Measurements from ENCODE around the gene MYO3B.
A peak's percentile ranks its signal among the peaks of the same experiment; 100 is the strongest.

The MYO3B gene

GRCh38 chr2:170462433-170463205 is 284.7 kb downstream of the MYO3B start:
- DNase-seq: no peak
- Histone ChIP-seq H4K5ac (ENCODE audit: low read length) (no peak overlapping the region), H2BK120ac (ENCODE audit: low read depth, low read length) (no peak overlapping the region), H3K4me2 (ENCODE audit: low read length) (no peak overlapping the region), H2BK15ac (replicated peaks; ENCODE audit: low read depth) (no peak overlapping the region), H3K27ac (ENCODE audit: low read depth, low read length) (no peak overlapping the region), H3K36me3 (ENCODE audit: control insufficient read depth, insufficient read depth, low read length) (no peaks in the 10 kb centered on the region), H4K8ac (ENCODE audit: low read depth, low read length) (no peak overlapping the region), H3K27me3 (ENCODE audit: insufficient read depth, low read length, poor library complexity) (no peaks in the 10 kb centered on the region), H3K4me3 (ENCODE audit: low read length) (no peak overlapping the region), H2BK5ac (ENCODE audit: low read length) (no peak overlapping the region), H3K79me1 (ENCODE audit: low read length) (no peaks in the 10 kb centered on the region), H3K18ac (ENCODE audit: low read length) (no peak overlapping the region), H3K56ac (ENCODE audit: low read length) (peak overlapping the region; percentile 29), H3K79me2 (ENCODE audit: control insufficient read depth, insufficient read depth, low read length) (no peaks in the 10 kb centered on the region), H3K4ac (ENCODE audit: low read depth, low read length) (no peak overlapping the region), H3K9ac (ENCODE audit: low read length) (no peak overlapping the region), H3K23ac (ENCODE audit: low read length) (no peak overlapping the region), H3K4me1 (ENCODE audit: control insufficient read depth, low read depth, low read length) (peaks cover 5% of the 10 kb centered on the region), H2AK5ac (ENCODE audit: low read length) (no peak overlapping the region)
- no CpG with 5 or more reads among the region's 8 CpGs for WGBS (ENCODE audit: extremely low coverage, insufficient coverage, low lambda C conversion rate)

- Histone ChIP-seq H3K79me1 (ENCODE audit: low read length) (no peaks in the 10 kb centered on the region), H3K27ac (ENCODE audit: low read depth, low read length) (no peak overlapping the region), H3K4me1 (ENCODE audit: control insufficient read depth, low read depth, low read length) (peaks cover 5% of the 10 kb centered on the region), H3K4me2 (ENCODE audit: low read length) (no peak overlapping the region), H2BK120ac (ENCODE audit: low read depth, low read length) (no peak overlapping the region), H3K56ac (ENCODE audit: low read length) (no peak overlapping the region), H3K4ac (ENCODE audit: low read depth, low read length) (no peak overlapping the region), H2BK5ac (ENCODE audit: low read length) (no peak overlapping the region), H3K9ac (ENCODE audit: low read length) (no peak overlapping the region), H3K23ac (ENCODE audit: low read length) (no peak overlapping the region), H3K36me3 (ENCODE audit: control insufficient read depth, insufficient read depth, low read length) (no peaks in the 10 kb centered on the region), H3K18ac (ENCODE audit: low read length) (peak overlapping the region; percentile 11), H3K27me3 (ENCODE audit: insufficient read depth, low read length, poor library complexity) (no peaks in the 10 kb centered on the region), H2AK5ac (ENCODE audit: low read length) (no peak overlapping the region), H3K4me3 (ENCODE audit: low read length) (no peak overlapping the region), H3K79me2 (ENCODE audit: control insufficient read depth, insufficient read depth, low read length) (no peaks in the 10 kb centered on the region), H2BK15ac (replicated peaks; ENCODE audit: low read depth) (no peak overlapping the region), H4K5ac (ENCODE audit: low read length) (no peak overlapping the region), H4K8ac (ENCODE audit: low read depth, low read length) (no peak overlapping the region)
- WGBS (ENCODE audit: extremely low coverage, insufficient coverage, low lambda C conversion rate): no CpG with 5 or more reads among the region's 4 CpGs
- no peak for DNase-seq
These were observed 285.2 kb downstream of the MYO3B start for GRCh38 chr2:170463206-170463537.

GRCh38 chr2:170464268-170464667 is 286.3 kb downstream of the MYO3B start:
- H3K79me2 ChIP-seq (ENCODE audit: control insufficient read depth, insufficient read depth, low read length): no peaks in the 10 kb centered on the region

DNA sequence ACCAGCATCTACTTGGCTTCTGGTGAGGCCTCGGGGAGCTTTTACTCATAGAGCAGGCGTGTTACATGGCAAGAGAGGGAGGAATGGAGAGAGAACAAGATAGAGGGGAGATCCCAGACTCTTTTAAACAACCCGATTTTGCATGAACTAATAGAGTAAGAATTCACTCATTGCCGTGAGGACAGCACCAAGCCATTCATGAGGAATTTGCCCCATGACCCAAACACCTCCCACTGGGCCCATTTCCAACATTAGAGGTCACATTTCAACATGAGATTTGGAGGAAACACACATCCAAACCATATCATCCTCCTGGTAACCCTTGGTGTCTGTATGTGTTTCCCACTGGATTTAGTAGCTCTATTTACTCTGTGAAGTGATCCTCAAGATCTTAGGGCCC is 287.3 kb downstream of the MYO3B start:
- Histone ChIP-seq H3K4me1 (ENCODE audit: control insufficient read depth, low read depth, low read length) (peaks cover 5% of the 10 kb centered on the region), H3K36me3 (ENCODE audit: control insufficient read depth, insufficient read depth, low read length) (no peaks in the 10 kb centered on the region), H4K5ac (ENCODE audit: low read length) (no peak overlapping the region), H2BK120ac (ENCODE audit: low read depth, low read length) (no peak overlapping the region), H2BK15ac (replicated peaks; ENCODE audit: low read depth) (no peak overlapping the region), H3K79me1 (ENCODE audit: low read length) (no peaks in the 10 kb centered on the region), H3K23ac (ENCODE audit: low read length) (no peak overlapping the region), H3K27ac (ENCODE audit: low read depth, low read length) (no peak overlapping the region), H3K4ac (ENCODE audit: low read depth, low read length) (no peak overlapping the region), H3K4me2 (ENCODE audit: low read length) (no peak overlapping the region), H2AK5ac (ENCODE audit: low read length) (no peak overlapping the region), H3K9ac (ENCODE audit: low read length) (no peak overlapping the region), H3K27me3 (ENCODE audit: insufficient read depth, low read length, poor library complexity) (no peaks in the 10 kb centered on the region), H3K18ac (ENCODE audit: low read length) (no peak overlapping the region), H2BK5ac (ENCODE audit: low read length) (no peak overlapping the region), H3K4me3 (ENCODE audit: low read length) (no peak overlapping the region), H4K8ac (ENCODE audit: low read depth, low read length) (no peak overlapping the region), H3K56ac (ENCODE audit: low read length) (no peak overlapping the region), H3K79me2 (ENCODE audit: control insufficient read depth, insufficient read depth, low read length) (no peaks in the 10 kb centered on the region)
- no peak for DNase-seq
- WGBS (ENCODE audit: extremely low coverage, insufficient coverage, low lambda C conversion rate): no CpG with 5 or more reads among the region's 4 CpGs

More at GRCh38 chr2:170464268-170464667, 286.3 kb downstream of the MYO3B start:
- Histone ChIP-seq H3K4me3 (ENCODE audit: low read length) (no peak overlapping the region), H3K23ac (ENCODE audit: low read length) (no peak overlapping the region), H3K27me3 (ENCODE audit: insufficient read depth, low read length, poor library complexity) (no peaks in the 10 kb centered on the region), H3K27ac (ENCODE audit: low read depth, low read length) (no peak overlapping the region), H3K18ac (ENCODE audit: low read length) (no peak overlapping the region), H3K9ac (ENCODE audit: low read length) (no peak overlapping the region), H2BK5ac (ENCODE audit: low read length) (no peak overlapping the region), H3K4me1 (ENCODE audit: control insufficient read depth, low read depth, low read length) (peaks cover 5% of the 10 kb centered on the region), H4K5ac (ENCODE audit: low read length) (no peak overlapping the region), H3K79me1 (ENCODE audit: low read length) (no peaks in the 10 kb centered on the region), H3K56ac (ENCODE audit: low read length) (no peak overlapping the region), H4K8ac (ENCODE audit: low read depth, low read length) (no peak overlapping the region), H3K4me2 (ENCODE audit: low read length) (no peak overlapping the region), H2BK15ac (replicated peaks; ENCODE audit: low read depth) (no peak overlapping the region), H3K4ac (ENCODE audit: low read depth, low read length) (no peak overlapping the region), H3K36me3 (ENCODE audit: control insufficient read depth, insufficient read depth, low read length) (no peaks in the 10 kb centered on the region), H2AK5ac (ENCODE audit: low read length) (no peak overlapping the region), H2BK120ac (ENCODE audit: low read depth, low read length) (no peak overlapping the region)
- WGBS (ENCODE audit: extremely low coverage, insufficient coverage, low lambda C conversion rate): no CpG with 5 or more reads among the region's 5 CpGs
- no peak for DNase-seq

DNA sequence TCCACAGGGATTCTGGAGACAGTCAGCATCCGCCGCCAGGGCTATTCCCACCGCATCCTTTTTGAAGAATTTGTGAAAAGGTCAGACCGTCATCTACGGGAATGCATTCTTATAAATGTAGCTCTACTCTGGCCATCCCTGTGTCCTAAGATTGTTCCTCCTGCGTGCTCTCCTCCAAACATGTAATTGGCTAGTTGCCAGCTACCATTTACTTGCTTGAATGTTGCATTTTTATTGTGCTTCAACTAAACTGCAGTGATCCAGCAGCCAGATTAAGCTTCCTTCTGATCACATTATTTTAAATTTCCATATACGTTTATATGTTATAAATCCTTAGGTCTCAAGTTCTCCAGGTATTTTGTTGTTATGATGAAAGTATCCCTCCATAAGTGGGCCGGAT is 288.7 kb downstream of the MYO3B start:
- Histone ChIP-seq H2BK120ac (ENCODE audit: low read depth, low read length) (no peak overlapping the region), H3K23ac (ENCODE audit: low read length) (no peak overlapping the region), H3K27me3 (ENCODE audit: insufficient read depth, low read length, poor library complexity) (no peaks in the 10 kb centered on the region), H3K4me1 (ENCODE audit: control insufficient read depth, low read depth, low read length) (peaks cover 5% of the 10 kb centered on the region), H3K36me3 (ENCODE audit: control insufficient read depth, insufficient read depth, low read length) (no peaks in the 10 kb centered on the region), H3K27ac (ENCODE audit: low read depth, low read length) (no peak overlapping the region), H4K8ac (ENCODE audit: low read depth, low read length) (no peak overlapping the region), H3K9ac (ENCODE audit: low read length) (no peak overlapping the region), H3K4me3 (ENCODE audit: low read length) (no peak overlapping the region), H2BK5ac (ENCODE audit: low read length) (no peak overlapping the region), H3K79me1 (ENCODE audit: low read length) (no peaks in the 10 kb centered on the region), H3K56ac (ENCODE audit: low read length) (no peak overlapping the region), H3K4me2 (ENCODE audit: low read length) (no peak overlapping the region), H4K5ac (ENCODE audit: low read length) (no peak overlapping the region), H2BK15ac (replicated peaks; ENCODE audit: low read depth) (peak overlapping the region; percentile 8), H3K18ac (ENCODE audit: low read length) (no peak overlapping the region), H2AK5ac (ENCODE audit: low read length) (no peak overlapping the region), H3K4ac (ENCODE audit: low read depth, low read length) (no peak overlapping the region), H3K79me2 (ENCODE audit: control insufficient read depth, insufficient read depth, low read length) (no peaks in the 10 kb centered on the region)
- no peak for DNase-seq
- no CpG with 5 or more reads among the region's 8 CpGs for WGBS (ENCODE audit: extremely low coverage, insufficient coverage, low lambda C conversion rate)
